Cardiac atrium fibroblast (primary cell): ENCODE data around the gene TACR2. TPM values are rescaled to one million over a fixed set of nuclear protein-coding genes. Genes with fewer than 3 reads are reported as not detected.

ENCODE experiments used
- total RNA-seq: library from RNA; depleted of rRNA; stranded (reverse); fragments of >200 nt; gene quantifications from 2 replicates; pipeline ENCODE4 v1.2.3, GENCODE V29; 2015

TACR2 gene
- 0.18 TPM in 1 of 2 replicates, not detected in the other for total RNA-seq

GRCh38 chr10:69416695-69417094, at the start of gene TACR2:
Gene TACR2, minus strand, starts transcription at chr10:69416918. Its CDS starts 595 bp downstream, at chr10:69416323.

GRCh38 chr10:69451209-69451783, 34.6 kb upstream of the TACR2 start, which contains the start of gene TSPAN15:
Gene TSPAN15, plus strand, starts transcription at chr10:69451465. Its CDS starts 130 bp downstream, at chr10:69451595.

Other genes starting within 250 kb of the TACR2 start
- 13.2 and 13.3 TPM in 2 replicates for gene SUPV3L1, start 236.7 kb downstream of the TACR2 start, total RNA-seq
- gene HKDC1, start 196.6 kb downstream of the TACR2 start, total RNA-seq: 0.18 and 0.49 TPM in 2 replicates
- 168 and 214 TPM in 2 replicates for gene HK1, start 138.4 kb downstream of the TACR2 start, total RNA-seq
- gene TSPAN15, start 34.5 kb upstream of the TACR2 start, total RNA-seq: 6.0 and 7.4 TPM in 2 replicates
- gene NEUROG3, start 156.5 kb upstream of the TACR2 start, total RNA-seq: not detected in 2 replicates
- not detected in 2 replicates for gene FAM241B, start 213.3 kb upstream of the TACR2 start, total RNA-seq